Measurements from ENCODE around the gene HDDC2.

Gene HDDC2

GRCh38 chr6:125255201-125255600 lies 46.6 kb downstream of the HDDC2 start:
- TF ChIP-seq, protein P1, sequence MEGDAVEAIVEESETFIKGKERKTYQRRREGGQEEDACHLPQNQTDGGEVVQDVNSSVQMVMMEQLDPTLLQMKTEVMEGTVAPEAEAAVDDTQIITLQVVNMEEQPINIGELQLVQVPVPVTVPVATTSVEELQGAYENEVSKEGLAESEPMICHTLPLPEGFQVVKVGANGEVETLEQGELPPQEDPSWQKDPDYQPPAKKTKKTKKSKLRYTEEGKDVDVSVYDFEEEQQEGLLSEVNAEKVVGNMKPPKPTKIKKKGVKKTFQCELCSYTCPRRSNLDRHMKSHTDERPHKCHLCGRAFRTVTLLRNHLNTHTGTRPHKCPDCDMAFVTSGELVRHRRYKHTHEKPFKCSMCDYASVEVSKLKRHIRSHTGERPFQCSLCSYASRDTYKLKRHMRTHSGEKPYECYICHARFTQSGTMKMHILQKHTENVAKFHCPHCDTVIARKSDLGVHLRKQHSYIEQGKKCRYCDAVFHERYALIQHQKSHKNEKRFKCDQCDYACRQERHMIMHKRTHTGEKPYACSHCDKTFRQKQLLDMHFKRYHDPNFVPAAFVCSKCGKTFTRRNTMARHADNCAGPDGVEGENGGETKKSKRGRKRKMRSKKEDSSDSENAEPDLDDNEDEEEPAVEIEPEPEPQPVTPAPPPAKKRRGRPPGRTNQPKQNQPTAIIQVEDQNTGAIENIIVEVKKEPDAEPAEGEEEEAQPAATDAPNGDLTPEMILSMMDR (conservative IDR thresholded peaks at IDR 0.05) = no peak
- H3K27ac ChIP-seq = no peak overlapping the region

DNA sequence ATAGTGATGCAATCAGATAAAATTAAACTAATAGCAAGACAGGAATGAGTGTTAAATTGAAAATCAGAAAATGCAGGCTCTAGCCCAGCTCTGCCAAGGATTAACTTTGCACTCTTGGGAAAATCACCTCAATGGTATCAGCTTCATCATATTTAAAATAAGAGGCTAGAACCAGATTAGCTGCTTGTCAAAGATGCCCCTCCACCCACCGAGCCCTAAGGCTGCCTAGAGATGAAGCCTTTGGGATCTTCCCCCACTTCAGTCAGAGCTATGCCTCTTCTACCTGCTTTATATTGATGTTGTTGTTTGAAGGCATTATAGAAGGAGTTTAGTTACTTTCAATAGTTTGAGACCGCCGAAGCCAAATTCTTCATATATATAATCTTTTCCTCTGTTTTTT lies 47.4 kb downstream of the HDDC2 start:
- no peak overlapping the region for H3K27ac ChIP-seq
- TF ChIP-seq, protein P1 (conservative IDR thresholded peaks at IDR 0.05) = no peak

DNA sequence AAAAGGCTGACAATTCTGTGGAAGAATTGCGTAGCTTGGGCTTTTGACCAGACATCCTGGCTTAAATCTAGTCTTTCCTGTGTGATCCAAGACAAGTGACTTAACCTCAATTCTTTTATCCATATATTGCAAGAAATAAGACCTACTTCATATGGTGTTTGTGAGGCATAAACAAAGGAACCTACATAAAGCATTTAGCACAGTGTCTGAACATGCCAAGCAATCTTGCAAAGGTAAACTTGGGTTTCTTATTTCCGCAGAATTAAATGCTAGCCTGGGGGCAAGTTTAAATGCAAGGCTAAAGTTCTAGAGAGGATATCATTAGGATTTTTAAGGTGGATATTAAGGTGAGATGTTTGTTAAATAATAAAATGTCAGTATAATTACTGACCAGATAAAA lies 47.9 kb downstream of the HDDC2 start:
- no peak overlapping the region for H3K27ac ChIP-seq
- TF ChIP-seq, protein P1 (conservative IDR thresholded peaks at IDR 0.05) = no peak

GRCh38 chr6:125252891-125253290 lies 48.9 kb downstream of the HDDC2 start:
- TF ChIP-seq, protein P1 (conservative IDR thresholded peaks at IDR 0.05) = no peak
- no peak overlapping the region for H3K27ac ChIP-seq

DNA sequence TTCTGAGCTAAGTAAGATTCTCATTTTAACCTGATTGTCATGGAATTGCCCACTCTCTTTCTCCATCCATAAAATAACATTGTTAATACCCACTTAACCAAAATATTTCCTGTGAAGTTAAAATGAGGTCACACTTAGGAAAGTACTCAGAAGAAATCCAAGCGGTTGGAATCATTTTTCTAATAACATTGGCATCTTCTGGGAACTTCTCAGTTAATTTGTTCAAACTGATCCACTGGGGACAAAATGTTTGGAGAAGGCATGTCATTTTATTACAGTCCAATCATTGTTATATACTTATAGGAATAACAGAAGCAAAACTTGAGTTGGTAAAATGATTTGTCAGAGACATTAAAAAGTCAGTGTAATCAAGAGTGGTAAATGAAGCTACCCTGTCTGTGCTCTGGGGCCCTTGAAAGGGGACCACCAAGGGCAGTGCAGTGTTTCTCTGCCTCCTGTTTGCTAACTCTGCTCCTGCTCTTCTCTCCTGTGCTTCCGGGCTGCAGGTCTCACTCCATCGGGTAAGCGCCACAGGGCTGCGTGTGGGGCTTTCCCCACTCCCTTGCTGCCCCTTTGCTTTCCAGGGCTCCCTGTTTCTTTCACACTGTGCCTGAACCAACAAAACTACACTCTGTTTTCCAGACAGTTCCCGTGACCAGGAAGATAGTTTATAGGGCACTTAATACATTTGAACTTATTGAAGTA lies 50.1 kb downstream of the HDDC2 start:
- TF ChIP-seq, protein P1 (conservative IDR thresholded peaks at IDR 0.05) = no peak
- no peak overlapping the region for H3K27ac ChIP-seq

DNA sequence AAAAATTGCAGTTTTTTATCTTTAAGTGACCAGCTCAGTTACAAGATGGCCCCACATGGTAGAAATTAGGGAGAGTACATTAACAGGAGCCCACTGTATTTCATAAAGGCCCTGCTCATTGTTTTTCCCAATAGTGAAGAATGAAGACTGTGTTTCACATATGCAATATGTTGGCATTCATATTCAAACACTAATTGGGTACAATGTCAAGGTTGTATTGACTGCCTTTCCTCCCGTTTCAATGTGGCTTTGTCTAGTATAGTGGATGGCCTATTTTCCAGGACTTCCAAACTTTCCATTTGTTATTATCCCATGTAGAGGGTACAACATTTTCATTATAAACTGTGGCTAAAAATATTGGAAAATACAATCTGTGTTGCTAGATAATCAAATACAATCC lies 51.3 kb downstream of the HDDC2 start:
- TF ChIP-seq, protein P1 (conservative IDR thresholded peaks at IDR 0.05) = no peak
- no peak overlapping the region for H3K27ac ChIP-seq

- TF ChIP-seq, protein P1 (conservative IDR thresholded peaks at IDR 0.05) = no peak
- H3K27ac ChIP-seq = no peak overlapping the region
These were observed 53.6 kb downstream of the HDDC2 start for GRCh38 chr6:125248136-125248535.
